Measurements from ENCODE around the gene BBOF1. TPM values are rescaled to one million over a fixed set of nuclear protein-coding genes. Genes with fewer than 3 reads are reported as not detected.
"Not testable (repeated sequence)": the region's sequence is repeated elsewhere in the genome, so short reads cannot be mapped to it uniquely, and the experiment has no call there.

The BBOF1 gene
- total and polyA plus RNA-seq, 2 donors from 2014 or later: 7.6 to 14.6 TPM

DNA sequence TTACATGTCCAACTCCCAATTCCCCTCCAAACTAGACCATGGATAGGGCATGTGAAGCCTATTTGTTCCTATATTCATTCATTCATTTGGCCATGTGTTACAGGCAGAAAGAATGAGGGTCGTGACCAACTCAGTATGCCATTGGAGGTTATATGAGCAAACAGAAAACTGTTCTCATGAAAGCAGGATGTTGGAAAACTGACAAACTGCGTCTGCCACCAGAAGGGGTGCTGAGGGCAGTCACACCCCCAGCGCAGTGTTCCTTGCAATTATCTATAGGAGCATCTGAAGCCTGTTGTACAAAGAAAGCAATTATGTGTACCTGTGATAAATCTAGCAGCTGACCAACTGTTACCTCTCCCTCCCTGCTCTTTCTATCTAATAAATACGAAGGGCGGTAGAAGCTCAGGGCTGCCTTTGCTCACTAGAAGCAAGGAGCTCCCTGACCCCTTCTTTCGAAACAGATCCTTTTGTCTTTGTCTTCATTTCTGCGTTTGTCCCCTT lies 21.2 kb upstream of the BBOF1 start:
- Histone ChIP-seq H3K9me3 (ENCODE audit: control insufficient read depth in 2 of 3, insufficient read depth in 1 of 3, low read length in 3 of 3) (no peaks in the 10 kb centered on the region), H3K27me3 (ENCODE audit: control insufficient read depth, insufficient read depth, low read length) (no peaks in the 10 kb centered on the region), H3K4me1 (ENCODE audit: control insufficient read depth in 2 of 3, insufficient read depth in 2 of 3, low read depth in 1 of 3, low read length in 3 of 3) (peaks cover 11 to 18% (median 18%) of the 10 kb centered on the region in 3 donors), H3K4me3 (ENCODE audit: low read length in 3 of 3) (peak overlapping the region in 1 of 3 donors; percentile 7), H3K36me3 (ENCODE audit: control insufficient read depth in 2 of 3, insufficient read depth in 3 of 3, low read length in 3 of 3) (peaks cover 0 to 2% (median 0%) of the 10 kb centered on the region in 3 donors), H3K9ac (ENCODE audit: low read length in 3 of 3) (no peak overlapping the region), H3K27ac (ENCODE audit: low read depth in 2 of 2, low read length in 2 of 2) (peak overlapping the region; percentile 6 to 63)
- FAIRE-seq (no peak), DNase-seq (peak in 2 of 5 donors; percentile 29 to 31)
- TF ChIP-seq, protein P1, sequence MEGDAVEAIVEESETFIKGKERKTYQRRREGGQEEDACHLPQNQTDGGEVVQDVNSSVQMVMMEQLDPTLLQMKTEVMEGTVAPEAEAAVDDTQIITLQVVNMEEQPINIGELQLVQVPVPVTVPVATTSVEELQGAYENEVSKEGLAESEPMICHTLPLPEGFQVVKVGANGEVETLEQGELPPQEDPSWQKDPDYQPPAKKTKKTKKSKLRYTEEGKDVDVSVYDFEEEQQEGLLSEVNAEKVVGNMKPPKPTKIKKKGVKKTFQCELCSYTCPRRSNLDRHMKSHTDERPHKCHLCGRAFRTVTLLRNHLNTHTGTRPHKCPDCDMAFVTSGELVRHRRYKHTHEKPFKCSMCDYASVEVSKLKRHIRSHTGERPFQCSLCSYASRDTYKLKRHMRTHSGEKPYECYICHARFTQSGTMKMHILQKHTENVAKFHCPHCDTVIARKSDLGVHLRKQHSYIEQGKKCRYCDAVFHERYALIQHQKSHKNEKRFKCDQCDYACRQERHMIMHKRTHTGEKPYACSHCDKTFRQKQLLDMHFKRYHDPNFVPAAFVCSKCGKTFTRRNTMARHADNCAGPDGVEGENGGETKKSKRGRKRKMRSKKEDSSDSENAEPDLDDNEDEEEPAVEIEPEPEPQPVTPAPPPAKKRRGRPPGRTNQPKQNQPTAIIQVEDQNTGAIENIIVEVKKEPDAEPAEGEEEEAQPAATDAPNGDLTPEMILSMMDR (IDR thresholded peaks at IDR 0.05; ENCODE audit: borderline replicate concordance, extremely low read depth, insufficient read depth): no peak
- intact Hi-C loops (cut with DNase I): no loop called here

DNA sequence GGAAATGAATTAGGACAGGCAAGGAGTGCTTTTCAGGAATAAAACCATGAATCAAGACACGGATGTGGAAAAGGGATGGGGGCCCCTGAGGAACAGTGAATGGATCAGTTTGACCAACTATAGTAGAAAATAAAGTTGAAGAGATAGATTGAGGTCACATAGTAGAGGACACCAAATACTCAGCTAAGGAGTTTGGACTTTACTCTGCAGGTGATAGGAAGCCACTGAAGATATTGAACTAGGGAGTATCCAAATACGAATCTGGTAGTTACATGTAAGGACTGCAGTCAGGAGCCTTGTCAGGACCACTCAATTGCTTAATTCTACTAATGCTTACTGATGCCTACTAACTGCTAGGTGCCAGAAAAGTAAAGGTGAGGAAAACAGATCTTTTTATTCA lies 20.4 kb upstream of the BBOF1 start:
- Histone ChIP-seq H3K36me3 (ENCODE audit: control insufficient read depth in 2 of 3, insufficient read depth in 3 of 3, low read length in 3 of 3) (peaks cover 0 to 2% (median 0%) of the 10 kb centered on the region in 3 donors), H3K27me3 (ENCODE audit: control insufficient read depth, insufficient read depth, low read length) (no peaks in the 10 kb centered on the region), H3K27ac (ENCODE audit: low read depth in 2 of 2, low read length in 2 of 2) (no peak overlapping the region), H3K4me3 (ENCODE audit: low read length in 3 of 3) (no peak overlapping the region), H3K9me3 (ENCODE audit: control insufficient read depth in 2 of 3, insufficient read depth in 1 of 3, low read length in 3 of 3) (no peaks in the 10 kb centered on the region), H3K4me1 (ENCODE audit: control insufficient read depth in 2 of 3, insufficient read depth in 2 of 3, low read depth in 1 of 3, low read length in 3 of 3) (peaks cover 11 to 18% (median 18%) of the 10 kb centered on the region in 3 donors), H3K9ac (ENCODE audit: low read length in 3 of 3) (no peak overlapping the region)
- DNase-seq (no peak), FAIRE-seq (no peak)
- intact Hi-C loops (cut with DNase I): no loop called here
- TF ChIP-seq, protein P1 (IDR thresholded peaks at IDR 0.05; ENCODE audit: borderline replicate concordance, extremely low read depth, insufficient read depth): no peak

DNA sequence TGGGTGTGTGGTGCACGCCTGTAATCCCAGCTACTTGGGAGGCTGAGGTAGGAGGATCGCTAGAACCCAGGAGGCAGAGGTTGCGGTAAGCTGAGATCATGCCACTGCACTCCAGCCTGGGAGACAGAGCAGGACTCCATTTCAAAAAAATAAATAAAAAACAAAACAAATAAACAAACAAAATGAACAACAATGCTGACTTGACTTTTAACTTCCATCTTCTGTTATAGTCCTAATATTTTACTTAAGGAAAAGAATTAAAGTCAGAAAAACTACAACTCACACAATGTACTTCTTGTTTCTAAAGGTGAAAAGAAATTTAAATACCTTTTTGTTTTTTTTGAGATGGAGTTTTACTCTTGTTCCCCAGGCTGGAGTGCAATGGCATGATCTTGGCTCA lies 13.5 kb upstream of the BBOF1 start:
- H3K27ac ChIP-seq (ENCODE audit: low read depth in 2 of 2, low read length in 2 of 2); H3K27me3 ChIP-seq (ENCODE audit: control insufficient read depth, insufficient read depth, low read length); DNase-seq; H3K36me3 ChIP-seq (ENCODE audit: control insufficient read depth in 2 of 3, insufficient read depth in 3 of 3, low read length in 3 of 3); FAIRE-seq; H3K9ac ChIP-seq (ENCODE audit: low read length in 3 of 3); intact Hi-C loops (cut with DNase I); H3K9me3 ChIP-seq (ENCODE audit: control insufficient read depth in 2 of 3, insufficient read depth in 1 of 3, low read length in 3 of 3); H3K4me3 ChIP-seq (ENCODE audit: low read length in 3 of 3); H3K4me1 ChIP-seq (ENCODE audit: control insufficient read depth in 2 of 3, insufficient read depth in 2 of 3, low read depth in 1 of 3, low read length in 3 of 3): not testable (repeated sequence)

DNA sequence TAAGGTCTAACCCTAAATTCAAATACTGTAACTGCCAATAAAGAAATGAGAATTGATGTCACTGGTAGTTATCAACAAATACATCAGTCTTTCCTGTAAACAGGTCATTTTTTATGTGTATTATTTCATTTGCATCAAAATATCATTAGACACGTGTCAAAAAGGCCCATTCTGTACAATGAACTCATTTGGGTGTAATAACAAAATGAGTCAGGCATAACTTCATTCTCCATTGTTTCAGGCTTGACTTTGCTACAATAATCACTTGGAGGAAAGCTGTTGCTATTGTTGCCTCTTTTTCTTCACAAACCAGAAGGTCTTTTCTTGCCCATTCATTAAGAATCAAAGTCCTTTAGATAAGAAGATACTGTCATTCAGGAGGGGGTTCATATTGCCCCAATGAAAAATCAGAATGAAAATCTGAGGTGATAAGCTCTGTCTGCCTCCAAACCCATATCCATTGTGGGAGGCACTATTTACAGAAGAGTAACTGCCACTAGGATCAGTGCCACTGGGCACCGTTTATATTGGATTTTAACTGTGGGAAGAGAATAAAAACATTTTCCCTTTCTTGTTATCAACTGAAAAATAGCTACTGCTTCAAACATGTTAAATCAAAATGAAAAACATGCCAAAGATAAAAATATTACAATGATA lies 10.2 kb upstream of the BBOF1 start:
- Histone ChIP-seq H3K27me3 (ENCODE audit: control insufficient read depth, insufficient read depth, low read length) (no peaks in the 10 kb centered on the region), H3K4me3 (ENCODE audit: low read length in 3 of 3) (no peak overlapping the region), H3K27ac (ENCODE audit: low read depth in 2 of 2, low read length in 2 of 2) (no peak overlapping the region), H3K4me1 (ENCODE audit: control insufficient read depth in 2 of 3, insufficient read depth in 2 of 3, low read depth in 1 of 3, low read length in 3 of 3) (peaks cover 0 to 1% (median 0%) of the 10 kb centered on the region in 3 donors), H3K9ac (ENCODE audit: low read length in 3 of 3) (no peak overlapping the region), H3K9me3 (ENCODE audit: control insufficient read depth in 2 of 3, insufficient read depth in 1 of 3, low read length in 3 of 3) (no peaks in the 10 kb centered on the region), H3K36me3 (ENCODE audit: control insufficient read depth in 2 of 3, insufficient read depth in 3 of 3, low read length in 3 of 3) (peaks cover 0 to 5% (median 5%) of the 10 kb centered on the region in 3 donors)
- DNase-seq: no peak
- FAIRE-seq: no peak
- TF ChIP-seq, protein P1 (IDR thresholded peaks at IDR 0.05; ENCODE audit: borderline replicate concordance, extremely low read depth, insufficient read depth): no peak
- intact Hi-C loops (cut with DNase I): no loop called here
